Activated gamma-delta T cell treated with Interleukin-2 at 50 U/mL for 16 hours (primary cell): Measurements from ENCODE around the gene GRK3.

Experiments used
- DNase-seq: peaks from one replicate; pipeline ENCODE4 v3.0.0-alpha.2; 2020

The GRK3 gene

GRCh38 chr22:25764270-25765015, 200.0 kb downstream of the GRK3 start:
- DNase-seq, result no peak

GRCh38 chr22:25765016-25765367, 200.5 kb downstream of the GRK3 start:
- DNase-seq, result no peak

- no peak for DNase-seq
These were observed 201.3 kb downstream of the GRK3 start for GRCh38 chr22:25765801-25766200.

- no peak for DNase-seq
These were observed 201.9 kb downstream of the GRK3 start for GRCh38 chr22:25766418-25766817.

- no peak for DNase-seq
These were observed 205.9 kb downstream of the GRK3 start for GRCh38 chr22:25770333-25770732.

GRCh38 chr22:25772288-25772687, 207.8 kb downstream of the GRK3 start:
- no peak for DNase-seq

GRCh38 chr22:25774575-25775026, 210.1 kb downstream of the GRK3 start:
- no peak for DNase-seq

- no peak for DNase-seq
These were observed 211.1 kb downstream of the GRK3 start for GRCh38 chr22:25775531-25775930.

- DNase-seq, result no peak
These were observed 212.9 kb downstream of the GRK3 start for GRCh38 chr22:25777411-25777810.

- DNase-seq, result no peak
These were observed 213.4 kb downstream of the GRK3 start for GRCh38 chr22:25777870-25778269.
